Measurements from ENCODE around the gene FAM200A.

DNA sequence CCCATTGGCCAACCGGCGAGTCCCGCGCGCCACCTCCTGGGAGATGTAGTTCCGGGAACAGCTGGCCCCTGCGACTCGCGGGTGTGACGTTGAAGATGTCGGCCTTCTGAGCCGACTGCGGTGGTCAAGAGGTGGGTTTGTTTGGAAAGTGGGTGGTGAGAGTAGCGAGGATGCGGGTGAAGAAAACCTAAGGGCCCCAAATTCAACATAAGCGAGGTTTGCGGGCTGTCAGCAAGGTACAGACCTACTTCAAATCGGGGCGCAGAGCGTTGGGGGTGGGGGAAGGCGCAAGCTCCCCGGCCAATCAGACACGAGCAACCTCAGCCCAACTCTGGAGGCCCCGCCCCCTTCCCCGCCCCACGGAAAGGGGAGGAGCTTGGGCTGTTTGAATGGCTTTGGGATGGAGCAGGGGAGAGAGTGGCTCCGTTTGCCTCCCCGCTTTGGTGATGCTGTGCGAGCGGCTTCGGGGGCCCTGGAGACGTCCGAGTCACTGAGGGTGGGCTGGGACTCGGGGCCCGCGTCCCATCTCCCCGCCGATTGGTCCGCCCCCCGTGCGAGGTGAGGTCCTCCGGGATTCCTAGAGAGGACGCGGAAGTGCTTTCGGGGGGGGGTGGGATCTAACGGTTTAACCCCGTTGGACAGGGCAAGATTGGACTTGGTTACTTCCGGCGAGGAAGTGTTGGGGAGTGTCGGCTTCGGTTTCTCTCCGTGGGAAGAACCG is 47.2 kb downstream of the FAM200A start, which contains the start of gene ZKSCAN5:
- TF ChIP-seq, protein P1, sequence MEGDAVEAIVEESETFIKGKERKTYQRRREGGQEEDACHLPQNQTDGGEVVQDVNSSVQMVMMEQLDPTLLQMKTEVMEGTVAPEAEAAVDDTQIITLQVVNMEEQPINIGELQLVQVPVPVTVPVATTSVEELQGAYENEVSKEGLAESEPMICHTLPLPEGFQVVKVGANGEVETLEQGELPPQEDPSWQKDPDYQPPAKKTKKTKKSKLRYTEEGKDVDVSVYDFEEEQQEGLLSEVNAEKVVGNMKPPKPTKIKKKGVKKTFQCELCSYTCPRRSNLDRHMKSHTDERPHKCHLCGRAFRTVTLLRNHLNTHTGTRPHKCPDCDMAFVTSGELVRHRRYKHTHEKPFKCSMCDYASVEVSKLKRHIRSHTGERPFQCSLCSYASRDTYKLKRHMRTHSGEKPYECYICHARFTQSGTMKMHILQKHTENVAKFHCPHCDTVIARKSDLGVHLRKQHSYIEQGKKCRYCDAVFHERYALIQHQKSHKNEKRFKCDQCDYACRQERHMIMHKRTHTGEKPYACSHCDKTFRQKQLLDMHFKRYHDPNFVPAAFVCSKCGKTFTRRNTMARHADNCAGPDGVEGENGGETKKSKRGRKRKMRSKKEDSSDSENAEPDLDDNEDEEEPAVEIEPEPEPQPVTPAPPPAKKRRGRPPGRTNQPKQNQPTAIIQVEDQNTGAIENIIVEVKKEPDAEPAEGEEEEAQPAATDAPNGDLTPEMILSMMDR (IDR thresholded peaks at IDR 0.05): no peak
- TF ChIP-seq EZH2 (IDR thresholded peaks at IDR 0.05): no peak
- TF ChIP-seq EZH2phosphoT487 (IDR thresholded peaks at IDR 0.05): no peak
